Hepatocyte (in vitro differentiated cells): ENCODE measurements around the gene DIPK1A. TPM values are rescaled to one million over a fixed set of nuclear protein-coding genes. Genes with fewer than 3 reads are reported as not detected.
"Not testable (repeated sequence)": the region's sequence is repeated elsewhere in the genome, so short reads cannot be mapped to it uniquely, and the experiment has no call there.

Experiments used
- DNase-seq: peaks from one replicate; pipeline ENCODE4 v3.0.0-alpha.2; 2016; ENCODE audit warnings: low spot score
- H2AFZ ChIP-seq: fragments of 200-600 bp; sonication (generic); 2 replicates; pipeline ENCODE4 v1.6.0; 2016; ENCODE audit warnings: antibody characterized with exemption, mild to moderate bottlenecking
- H3K27ac ChIP-seq: fragments of 200-600 bp; sonication (generic); 2 replicates; pipeline ENCODE4 v1.5.1; 2016; ENCODE audit warnings: mild to moderate bottlenecking
- H3K27me3 ChIP-seq: fragments of 200-600 bp; sonication (generic); 2 replicates; pipeline ENCODE4 v1.6.1; 2016
- H3K36me3 ChIP-seq: fragments of 200-600 bp; sonication (generic); replicated peaks from 2 replicates; pipeline ENCODE4 v1.5.1; 2016; ENCODE audit warnings: low read depth; ENCODE audit not compliant: insufficient read depth
- H3K4me1 ChIP-seq: fragments of 200-600 bp; sonication (generic); 2 replicates; pipeline ENCODE4 v1.5.1; 2016; ENCODE audit warnings: mild to moderate bottlenecking, moderate library complexity; ENCODE audit not compliant: insufficient read depth
- H3K4me2 ChIP-seq: fragments of 200-600 bp; sonication (generic); 2 replicates; pipeline ENCODE4 v1.6.0; 2016
- H3K4me3 ChIP-seq: fragments of 200-600 bp; sonication (generic); 2 replicates; pipeline ENCODE4 v1.5.1; 2016; ENCODE audit warnings: mild to moderate bottlenecking
- H3K79me2 ChIP-seq: fragments of 200-600 bp; sonication (generic); 2 replicates; pipeline ENCODE4 v1.6.0; 2017; ENCODE audit warnings: mild to moderate bottlenecking
- H3K9me2 ChIP-seq: fragments of 200-600 bp; sonication (generic); replicated peaks from 2 replicates; pipeline ENCODE4 v1.6.0; 2017; ENCODE audit warnings: mild to moderate bottlenecking; ENCODE audit not compliant: insufficient read depth
- H3K9me3 ChIP-seq: fragments of 200-600 bp; sonication (generic); 2 replicates; pipeline ENCODE4 v1.5.1; 2016; ENCODE audit warnings: low read depth, mild to moderate bottlenecking
- H4K20me1 ChIP-seq: fragments of 200-600 bp; sonication (generic); 2 replicates; pipeline ENCODE4 v1.6.0; 2016; ENCODE audit warnings: mild to moderate bottlenecking; ENCODE audit not compliant: insufficient read depth, poor library complexity, severe bottlenecking
- EZH2 ChIP-seq: fragments of 200-600 bp; sonication (generic); IDR thresholded peaks from 2 replicates; pipeline ENCODE4 v1.6.1; 2016; ENCODE audit warnings: antibody characterized with exemption, mild to moderate bottlenecking, borderline replicate concordance
- EZH2phosphoT487 ChIP-seq: fragments of 200-600 bp; sonication (generic); IDR thresholded peaks from one replicate; pipeline ENCODE4 v1.6.1; 2018; ENCODE audit warnings: antibody characterized with exemption, mild to moderate bottlenecking, low read depth, moderate library complexity; ENCODE audit not compliant: unreplicated experiment, severe bottlenecking
- WGBS: methylation state at CpG from one replicate; pipeline ENCODE4 v1.1.6; 2016; ENCODE audit warnings: low lambda C conversion rate; ENCODE audit errors: missing lambda C conversion rate; 5-methylcytosine and 5-hydroxymethylcytosine counted together
- polyA plus RNA-seq: library from polyadenylated mRNA; unstranded; fragments of >200 nt; fragmentation: Nextera tagmentation; extraction: Ambion mirVana; gene quantifications from 2 replicates; pipeline ENCODE4 v1.2.1, GENCODE V29; 2016
- total RNA-seq: library from RNA; depleted of rRNA; stranded (reverse); fragments of >200 nt; gene quantifications from 2 replicates; pipeline ENCODE4 v1.2.3, GENCODE V29; 2014
- TF ChIP-seq, protein P1 (sequence below): fragments of 200-600 bp; sonication (generic); IDR thresholded peaks from 2 replicates; pipeline ENCODE4 v1.5.1; 2016; ENCODE audit warnings: antibody characterized with exemption, mild to moderate bottlenecking; ENCODE audit not compliant: poor library complexity

Gene DIPK1A
- total and polyA plus RNA-seq, 2 experiments from 2014 or later: 18.0 to 19.7 TPM

DNA sequence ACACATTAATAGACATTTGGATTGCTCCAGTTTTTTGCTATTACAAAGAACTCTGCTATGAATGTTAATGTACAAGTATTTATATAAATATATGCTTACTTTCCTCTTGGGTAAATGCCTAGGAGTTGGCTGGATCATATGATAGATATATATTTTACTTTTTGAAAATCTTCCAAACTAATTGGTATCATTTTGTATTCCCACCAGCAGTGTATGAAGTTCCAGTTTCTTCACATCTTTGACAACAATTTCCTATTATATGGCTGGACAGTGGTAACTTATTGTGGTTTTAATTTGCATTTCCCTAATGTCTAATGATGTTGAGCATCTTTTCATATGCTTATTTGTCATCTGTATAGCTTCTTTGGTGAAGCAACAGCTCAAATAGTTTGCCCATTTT, 23.8 kb upstream of the DIPK1A start:
- no peaks in the 10 kb centered on the region for H3K79me2 ChIP-seq
- H3K4me3 ChIP-seq: no peak overlapping the region
- H3K4me1 ChIP-seq: no peaks in the 10 kb centered on the region
- no peaks in the 10 kb centered on the region for H3K27me3 ChIP-seq
- H2AFZ ChIP-seq: no peak overlapping the region
- no peaks in the 10 kb centered on the region for H4K20me1 ChIP-seq
- no peak for DNase-seq
- no peak for TF ChIP-seq EZH2phosphoT487
- TF ChIP-seq EZH2: no peak
- TF ChIP-seq, protein P1, sequence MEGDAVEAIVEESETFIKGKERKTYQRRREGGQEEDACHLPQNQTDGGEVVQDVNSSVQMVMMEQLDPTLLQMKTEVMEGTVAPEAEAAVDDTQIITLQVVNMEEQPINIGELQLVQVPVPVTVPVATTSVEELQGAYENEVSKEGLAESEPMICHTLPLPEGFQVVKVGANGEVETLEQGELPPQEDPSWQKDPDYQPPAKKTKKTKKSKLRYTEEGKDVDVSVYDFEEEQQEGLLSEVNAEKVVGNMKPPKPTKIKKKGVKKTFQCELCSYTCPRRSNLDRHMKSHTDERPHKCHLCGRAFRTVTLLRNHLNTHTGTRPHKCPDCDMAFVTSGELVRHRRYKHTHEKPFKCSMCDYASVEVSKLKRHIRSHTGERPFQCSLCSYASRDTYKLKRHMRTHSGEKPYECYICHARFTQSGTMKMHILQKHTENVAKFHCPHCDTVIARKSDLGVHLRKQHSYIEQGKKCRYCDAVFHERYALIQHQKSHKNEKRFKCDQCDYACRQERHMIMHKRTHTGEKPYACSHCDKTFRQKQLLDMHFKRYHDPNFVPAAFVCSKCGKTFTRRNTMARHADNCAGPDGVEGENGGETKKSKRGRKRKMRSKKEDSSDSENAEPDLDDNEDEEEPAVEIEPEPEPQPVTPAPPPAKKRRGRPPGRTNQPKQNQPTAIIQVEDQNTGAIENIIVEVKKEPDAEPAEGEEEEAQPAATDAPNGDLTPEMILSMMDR: no peak
- H3K4me2 ChIP-seq: no peak overlapping the region
- no peaks in the 10 kb centered on the region for H3K9me3 ChIP-seq
- no peaks in the 10 kb centered on the region for H3K36me3 ChIP-seq
- no peak overlapping the region for H3K27ac ChIP-seq
- no peaks in the 10 kb centered on the region for H3K9me2 ChIP-seq

DNA sequence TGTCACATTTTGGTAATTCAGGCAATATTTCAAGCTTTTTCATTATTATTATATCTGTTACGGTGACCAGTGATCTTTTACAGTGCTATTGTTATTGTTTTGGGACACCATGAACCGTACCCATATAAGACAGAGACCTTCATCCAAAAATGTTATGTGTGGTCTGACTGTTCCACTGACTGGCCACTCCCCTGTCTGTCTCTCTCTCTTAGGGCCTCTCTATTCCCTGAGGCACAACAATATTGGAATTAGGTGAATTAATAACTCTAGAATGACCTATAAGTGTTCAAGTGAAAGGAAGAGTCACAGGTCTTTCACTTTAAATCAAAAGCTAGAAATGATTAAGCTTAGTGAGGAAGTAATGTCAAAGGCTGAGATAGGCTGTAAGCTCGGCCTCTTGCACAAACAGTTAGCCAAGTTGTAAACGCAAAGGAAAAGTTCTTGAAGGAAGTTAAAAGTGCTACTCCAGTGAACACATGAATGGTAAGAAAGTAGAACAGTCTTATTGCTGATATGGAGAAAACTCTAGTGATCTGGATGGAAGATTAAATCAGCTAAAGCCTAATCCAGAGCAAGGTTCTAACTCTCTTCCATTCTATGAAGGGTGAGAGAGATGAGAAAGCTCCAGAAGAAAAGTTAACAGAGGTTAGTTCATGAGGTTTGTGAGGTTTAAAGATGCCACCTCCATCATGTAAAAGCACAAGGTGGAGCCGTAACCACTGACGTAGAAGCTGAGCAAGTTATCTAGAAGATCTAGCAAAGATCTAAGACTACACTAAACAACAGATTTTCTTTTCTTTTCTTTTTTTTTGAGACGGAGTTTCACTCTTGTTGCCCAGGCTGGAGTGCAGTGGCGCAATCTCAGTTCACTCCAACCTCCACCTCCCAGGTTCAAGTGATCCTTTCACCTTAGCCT, 19.7 kb upstream of the DIPK1A start:
- no peaks in the 10 kb centered on the region for H3K36me3 ChIP-seq
- no peak overlapping the region for H3K4me3 ChIP-seq
- peak overlapping the region; percentile 1 for H2AFZ ChIP-seq
- H3K4me2 ChIP-seq: peak overlapping the region; percentile 19
- H3K79me2 ChIP-seq: no peaks in the 10 kb centered on the region
- H3K27me3 ChIP-seq: no peaks in the 10 kb centered on the region
- TF ChIP-seq EZH2phosphoT487 (no peak), EZH2 (no peak)
- TF ChIP-seq, protein P1: no peak
- DNase-seq: no peak
- H3K9me3 ChIP-seq: no peaks in the 10 kb centered on the region
- no peaks in the 10 kb centered on the region for H3K4me1 ChIP-seq
- no peaks in the 10 kb centered on the region for H4K20me1 ChIP-seq
- H3K9me2 ChIP-seq: no peaks in the 10 kb centered on the region
- peak overlapping the region; percentile 21 for H3K27ac ChIP-seq
- WGBS: 78% methylated on average over 8 of the region's 8 CpGs

DNA sequence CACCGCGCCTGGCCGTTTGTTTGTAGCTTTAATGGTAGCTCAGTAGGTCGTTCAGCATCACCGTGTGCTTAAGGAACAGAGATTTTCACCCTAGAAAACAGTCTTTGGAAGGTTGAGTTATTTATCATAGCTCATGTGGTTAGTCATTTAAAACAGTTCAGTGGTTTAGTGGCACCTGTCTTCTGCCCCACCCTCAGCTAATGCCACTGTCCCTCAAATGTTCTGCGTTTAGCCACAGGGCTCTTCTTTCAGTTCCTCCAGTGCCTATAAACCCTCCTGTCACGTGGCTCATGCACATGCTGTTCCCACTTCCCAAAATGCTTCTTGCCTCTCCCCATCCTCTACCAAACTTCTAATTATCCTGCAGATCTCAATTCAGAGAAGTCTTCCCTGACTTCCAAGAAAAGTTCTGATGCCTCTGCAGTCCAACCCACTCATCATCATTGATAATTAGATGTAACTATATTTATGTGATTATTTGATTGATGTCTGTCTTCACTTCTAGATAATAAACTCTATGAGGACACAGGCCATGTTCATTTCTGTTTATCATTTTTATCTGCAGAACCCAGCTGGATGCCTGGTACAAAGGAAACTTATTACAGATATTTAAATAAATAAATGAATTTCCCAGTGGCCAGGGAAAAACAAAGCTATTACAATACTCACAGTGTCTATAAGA, 14.4 kb upstream of the DIPK1A start:
- Histone ChIP-seq H3K4me2 (no peak overlapping the region), H3K27me3 (no peaks in the 10 kb centered on the region), H3K4me3 (no peak overlapping the region), H3K9me2 (no peaks in the 10 kb centered on the region), H3K9me3 (no peaks in the 10 kb centered on the region), H3K79me2 (no peaks in the 10 kb centered on the region), H3K4me1 (no peaks in the 10 kb centered on the region), H3K36me3 (no peaks in the 10 kb centered on the region), H2AFZ (no peak overlapping the region), H4K20me1 (no peaks in the 10 kb centered on the region), H3K27ac (no peak overlapping the region)
- TF ChIP-seq, protein P1: no peak
- TF ChIP-seq EZH2 (no peak), EZH2phosphoT487 (no peak)
- 94% methylated on average over 7 of the region's 7 CpGs for WGBS
- no peak for DNase-seq

DNA sequence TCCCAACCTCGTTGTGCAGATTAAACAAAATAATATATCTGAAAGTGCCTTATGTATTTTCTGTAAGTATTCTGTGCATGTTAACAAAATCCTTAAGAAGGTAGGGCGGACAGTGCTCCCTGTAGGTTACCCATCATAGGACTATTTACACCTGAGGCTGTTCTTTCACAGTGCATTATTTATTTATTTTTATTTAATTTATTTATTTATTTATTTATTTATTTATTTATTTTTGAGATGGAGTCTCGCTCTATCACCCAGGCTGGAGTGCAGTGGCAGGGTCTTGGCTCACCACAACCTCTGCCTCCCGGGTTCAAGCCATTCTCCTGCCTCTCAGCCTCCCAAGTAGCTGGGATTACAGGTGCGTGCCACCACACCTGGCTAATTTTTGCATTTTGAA, 12.8 kb upstream of the DIPK1A start:
- not testable (repeated sequence) for H3K9me3 ChIP-seq, H3K27me3 ChIP-seq, H3K4me2 ChIP-seq, H3K27ac ChIP-seq, H3K4me1 ChIP-seq, H3K9me2 ChIP-seq, H4K20me1 ChIP-seq, H3K36me3 ChIP-seq, H3K4me3 ChIP-seq, H3K79me2 ChIP-seq, DNase-seq, H2AFZ ChIP-seq
- 95% methylated on average over 5 of the region's 5 CpGs for WGBS
